DMS53 treated with DMSO at 0.1 percent for 48 hours (cell line): ENCODE data around the gene PCIF1.
"Not testable (repeated sequence)": the region's sequence is repeated elsewhere in the genome, so short reads cannot be mapped to it uniquely, and the experiment has no call there.

Source experiments
- DNase-seq: peaks from one replicate; lab custom pipeline; 2025; ENCODE audit not compliant: unreplicated experiment; lab: John Stamatoyannopoulos, UW

The PCIF1 gene

GRCh38 chr20:45934586-45935415 is at the start of gene PCIF1:
PCIF1 (plus strand) TSS chr20:45934683; CDS start chr20:45939000, 4,317 bp downstream.
- DNase-seq, result peak; percentile 96

- no peak for DNase-seq
Measured at GRCh38 chr20:45886590-45887345, 47.7 kb upstream of the PCIF1 start.

- DNase-seq, result no peak
Measured at GRCh38 chr20:45887346-45887715, 47.2 kb upstream of the PCIF1 start, which contains the start of gene SPATA25. SPATA25 (minus strand) TSS chr20:45887622; CDS start chr20:45887590, 32 bp downstream.

- DNase-seq, result no peak
Measured at GRCh38 chr20:45888681-45889080, 45.8 kb upstream of the PCIF1 start.

- DNase-seq, result peak; percentile 71
Measured at GRCh38 chr20:45890077-45890984, 44.2 kb upstream of the PCIF1 start.

- DNase-seq, result peak; percentile 79
Measured at GRCh38 chr20:45890985-45891983, 43.2 kb upstream of the PCIF1 start, which contains the start of the genes CTSA and NEURL2. CTSA (plus strand) TSS chr20:45891335; CDS start chr20:45891569, 234 bp downstream. NEURL2 (minus strand) TSS chr20:45891208; CDS start chr20:45890991, 217 bp downstream.

- DNase-seq, result no peak
Measured at GRCh38 chr20:45892049-45892825, 42.2 kb upstream of the PCIF1 start.

GRCh38 chr20:45892828-45893500 is 41.5 kb upstream of the PCIF1 start:
- DNase-seq, result no peak

GRCh38 chr20:45893831-45894230 is 40.7 kb upstream of the PCIF1 start:
- DNase-seq, result no peak

- DNase-seq, result no peak
Measured at GRCh38 chr20:45894797-45895196, 39.7 kb upstream of the PCIF1 start.

GRCh38 chr20:45896641-45897161 is 37.8 kb upstream of the PCIF1 start:
- DNase-seq, result no peak

- no peak for DNase-seq
Measured at GRCh38 chr20:45897289-45897688, 37.2 kb upstream of the PCIF1 start.

- DNase-seq, result no peak
Measured at GRCh38 chr20:45897692-45898091, 36.8 kb upstream of the PCIF1 start.

GRCh38 chr20:45898285-45898684 is 36.2 kb upstream of the PCIF1 start:
- no peak for DNase-seq

GRCh38 chr20:45899046-45899835 is 35.2 kb upstream of the PCIF1 start:
- no peak for DNase-seq

- DNase-seq, result not testable (repeated sequence)
Measured at GRCh38 chr20:45901332-45901731, 33.2 kb upstream of the PCIF1 start.

- DNase-seq, result no peak
Measured at GRCh38 chr20:45902199-45902701, 32.2 kb upstream of the PCIF1 start.
